Stimulated activated naive CD8-positive, alpha-beta T cell treated with anti-CD3 and anti-CD28 coated beads, Interleukin-15, amount 100 ng/mL, for 72 hours (primary cell): Measurements from ENCODE around the gene JPT2.
A peak's percentile ranks its signal among the peaks of the same experiment; 100 is the strongest.
"Not testable (repeated sequence)": the region's sequence is repeated elsewhere in the genome, so short reads cannot be mapped to it uniquely, and the experiment has no call there.

Experiments
- ATAC-seq: fragments of 150-1000 bp; cut with Tn5 transposase; 2 replicates; pipeline ENCODE4 v1.10.0; 2021; ENCODE audit warnings: mild to moderate bottlenecking, moderate library complexity
- DNase-seq, 2 donors: peaks; one replicate each; pipeline ENCODE4 v3.0.0; 2021 to 2022
- H3K27ac Mint-ChIP-seq, 2 donors: one replicate each; pipeline ENCODE4 v1.8.0; 2022; ENCODE audit warnings: mild to moderate bottlenecking in 2 of 2, mixed read lengths in 2 of 2, moderate library complexity in 2 of 2
- H3K27me3 Mint-ChIP-seq: one replicate; pipeline ENCODE4 v1.8.0; 2022; ENCODE audit warnings: mixed read lengths
- H3K4me1 Mint-ChIP-seq: one replicate; pipeline ENCODE4 v1.8.0; 2022; ENCODE audit warnings: mild to moderate bottlenecking, mixed read lengths
- H3K4me3 Mint-ChIP-seq, 2 donors: one replicate each; pipeline ENCODE4 v1.8.0; 2022; ENCODE audit warnings: mild to moderate bottlenecking in 2 of 2, mixed read lengths in 2 of 2, moderate library complexity in 1 of 2
- H3K9me3 Mint-ChIP-seq, 2 donors: one replicate each; pipeline ENCODE4 v1.8.0; 2022; ENCODE audit warnings: mixed read lengths in 2 of 2

Gene JPT2

GRCh38 chr16:1726661-1727502 lies 48.8 kb downstream of the JPT2 start:
- Mint-ChIP-seq H3K4me1 (peaks cover 19% of the 10 kb centered on the region), H3K27me3 (no peaks in the 10 kb centered on the region), H3K9me3 (no peaks in the 10 kb centered on the region), H3K4me3 (no peak overlapping the region), H3K27ac (peak overlapping the region in 1 of 2 donors; percentile 1)
- ATAC-seq = no peak
- no peak for DNase-seq

DNA sequence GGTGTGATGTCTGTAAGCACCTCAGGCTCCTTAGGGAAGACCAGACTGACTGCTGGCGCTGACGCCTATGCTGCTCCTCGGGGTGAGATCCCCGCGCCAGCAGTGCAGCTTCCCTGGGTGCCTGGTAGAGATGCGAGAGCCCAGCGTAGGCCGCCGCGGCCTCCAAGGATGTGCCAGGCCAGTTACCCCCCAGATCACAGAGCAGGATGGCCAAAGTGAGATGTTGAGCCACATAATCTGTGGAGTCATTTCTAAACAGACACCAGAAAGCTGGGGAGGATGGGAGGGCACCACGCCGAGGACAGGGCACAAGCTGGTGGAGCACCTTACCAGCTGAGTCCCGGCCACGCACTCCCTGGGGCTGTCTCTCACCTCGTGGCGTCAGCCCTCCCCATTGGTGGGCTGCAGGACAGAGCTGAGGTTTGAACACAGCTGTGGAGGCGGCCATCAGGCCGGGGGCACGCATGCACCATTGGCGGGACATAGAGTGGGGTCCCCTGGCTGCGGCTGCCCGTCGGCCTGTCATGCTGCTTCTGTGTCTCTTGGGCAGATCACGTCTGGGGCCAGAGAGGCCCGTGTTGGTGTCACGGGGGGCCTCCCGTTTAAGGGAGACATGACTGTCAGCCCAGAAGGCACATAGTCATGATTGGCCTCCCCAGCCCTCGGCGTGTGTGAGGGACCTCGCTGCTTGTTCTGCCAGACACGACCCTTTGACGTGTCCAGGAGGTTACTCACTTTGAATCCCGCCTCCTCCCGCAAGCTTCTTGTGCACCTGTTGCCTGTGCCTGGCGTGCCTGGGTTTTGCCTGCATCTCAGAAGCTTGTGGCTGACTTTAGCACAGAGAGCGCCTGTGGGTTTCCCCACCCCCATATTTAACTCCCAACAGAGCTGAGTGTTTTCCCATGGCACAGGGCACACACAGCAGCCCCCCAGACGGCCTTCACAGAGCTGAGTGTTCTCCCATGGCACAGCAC lies 49.9 kb downstream of the JPT2 start:
- ATAC-seq (no peak), DNase-seq (no peak)
- Mint-ChIP-seq H3K4me1 (peaks cover 9% of the 10 kb centered on the region), H3K27me3 (no peaks in the 10 kb centered on the region), H3K9me3 (no peaks in the 10 kb centered on the region), H3K4me3 (no peak overlapping the region), H3K27ac (peak overlapping the region in 1 of 2 donors; percentile 50)

GRCh38 chr16:1729026-1729425 lies 50.9 kb downstream of the JPT2 start:
- Mint-ChIP-seq H3K4me3 (no peak overlapping the region), H3K27me3 (no peaks in the 10 kb centered on the region), H3K9me3 (no peaks in the 10 kb centered on the region), H3K4me1 (no peaks in the 10 kb centered on the region), H3K27ac (no peak overlapping the region)
- DNase-seq (no peak), ATAC-seq (no peak)

GRCh38 chr16:1729445-1729844 lies 51.4 kb downstream of the JPT2 start:
- no peak overlapping the region for H3K4me3 Mint-ChIP-seq
- no peaks in the 10 kb centered on the region for H3K9me3 Mint-ChIP-seq
- H3K4me1 Mint-ChIP-seq = no peaks in the 10 kb centered on the region
- no peaks in the 10 kb centered on the region for H3K27me3 Mint-ChIP-seq
- no peak for ATAC-seq
- H3K27ac Mint-ChIP-seq = no peak overlapping the region
- no peak for DNase-seq

- H3K4me1 Mint-ChIP-seq = no peaks in the 10 kb centered on the region
- H3K27me3 Mint-ChIP-seq = no peaks in the 10 kb centered on the region
- no peak for ATAC-seq
- DNase-seq = no peak
- H3K4me3 Mint-ChIP-seq = no peak overlapping the region
- H3K9me3 Mint-ChIP-seq = no peaks in the 10 kb centered on the region
- no peak overlapping the region for H3K27ac Mint-ChIP-seq
Observed at GRCh38 chr16:1731073-1731472, 53.0 kb downstream of the JPT2 start.

DNA sequence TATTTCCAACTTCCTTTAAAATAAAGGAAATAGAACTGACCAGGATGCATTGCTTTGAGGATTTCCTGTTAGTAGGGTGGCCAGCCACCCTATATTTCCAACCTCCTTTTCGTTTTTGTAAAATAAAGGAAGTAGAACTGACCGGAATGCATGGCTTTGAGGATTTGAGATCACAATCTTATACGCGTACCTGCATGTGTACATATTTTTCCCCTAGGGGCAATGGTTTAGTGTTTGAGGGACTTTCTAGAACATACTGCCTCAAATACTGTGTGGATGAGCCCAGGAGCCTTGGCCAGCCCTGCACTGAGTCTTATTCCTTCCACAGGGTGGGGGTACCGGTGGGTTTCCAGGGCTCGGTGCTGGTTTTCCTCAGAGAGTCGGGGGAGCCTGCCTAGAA lies 53.5 kb downstream of the JPT2 start:
- H3K27ac Mint-ChIP-seq = no peak overlapping the region

GRCh38 chr16:1732071-1732470 lies 54.0 kb downstream of the JPT2 start:
- no peak for DNase-seq
- Mint-ChIP-seq H3K9me3 (no peaks in the 10 kb centered on the region), H3K4me1 (no peaks in the 10 kb centered on the region), H3K4me3 (no peak overlapping the region), H3K27me3 (no peaks in the 10 kb centered on the region), H3K27ac (no peak overlapping the region)
- ATAC-seq = no peak

More for the DNA sequence above, 53.5 kb downstream of the JPT2 start:
- Mint-ChIP-seq H3K4me1 (no peaks in the 10 kb centered on the region), H3K9me3 (no peaks in the 10 kb centered on the region), H3K27me3 (no peaks in the 10 kb centered on the region), H3K4me3 (no peak overlapping the region)
- DNase-seq = no peak
- ATAC-seq = no peak

DNA sequence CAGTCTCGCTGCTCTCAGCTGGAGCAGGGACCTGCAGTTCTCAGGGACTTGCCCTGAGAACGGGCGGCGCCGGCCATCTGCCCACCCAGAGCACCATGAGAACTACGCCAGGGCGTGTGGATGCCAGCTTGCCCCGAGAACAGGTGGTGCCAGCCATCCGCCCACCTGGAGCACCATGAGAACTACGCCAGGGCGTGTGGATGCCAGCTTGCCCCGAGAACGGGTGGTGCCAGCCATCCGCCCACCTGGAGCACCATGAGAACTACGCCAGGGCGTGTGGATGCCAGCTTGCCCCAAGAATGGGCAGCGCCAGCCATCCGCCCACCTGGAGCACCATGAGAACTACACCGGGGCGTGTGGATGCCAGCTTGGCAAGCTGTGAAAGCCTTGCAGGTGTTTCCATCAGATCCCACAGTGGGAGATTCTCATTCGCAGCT lies 54.5 kb downstream of the JPT2 start:
- not testable (repeated sequence) for H3K27me3 Mint-ChIP-seq, ATAC-seq, H3K9me3 Mint-ChIP-seq, DNase-seq, H3K27ac Mint-ChIP-seq, H3K4me1 Mint-ChIP-seq, H3K4me3 Mint-ChIP-seq

- H3K4me1 Mint-ChIP-seq = no peaks in the 10 kb centered on the region
- H3K4me3 Mint-ChIP-seq = no peak overlapping the region
- H3K27me3 Mint-ChIP-seq = no peaks in the 10 kb centered on the region
- H3K9me3 Mint-ChIP-seq = no peaks in the 10 kb centered on the region
- ATAC-seq (no peak), DNase-seq (no peak)
- no peak overlapping the region for H3K27ac Mint-ChIP-seq
Observed at GRCh38 chr16:1734123-1734522, 56.0 kb downstream of the JPT2 start.

- Mint-ChIP-seq H3K27ac (peak overlapping the region in 1 of 2 donors; percentile 76), H3K9me3 (no peaks in the 10 kb centered on the region), H3K4me3 (no peak overlapping the region), H3K27me3 (no peaks in the 10 kb centered on the region), H3K4me1 (no peaks in the 10 kb centered on the region)
- ATAC-seq (no peak), DNase-seq (no peak)
Observed at GRCh38 chr16:1734816-1735215, 56.7 kb downstream of the JPT2 start.

DNA sequence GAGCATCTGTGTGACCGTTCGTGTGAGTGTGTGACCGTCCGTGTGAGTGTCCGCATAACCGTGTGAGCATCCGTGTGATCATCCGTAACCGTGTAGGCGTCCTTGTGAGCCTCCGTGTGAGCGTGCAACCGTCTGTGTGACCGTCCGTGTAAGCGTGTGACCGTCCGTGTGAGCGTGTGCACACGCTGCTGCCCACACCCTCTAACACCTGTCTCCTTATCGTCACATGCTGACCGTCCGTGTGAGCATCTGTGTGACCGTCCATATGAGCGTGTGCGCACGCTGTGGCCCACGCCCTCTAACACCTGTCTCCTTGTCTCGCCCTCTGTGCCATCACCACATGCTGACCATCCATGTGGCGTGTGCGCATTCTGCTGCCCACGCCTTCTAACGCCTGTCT lies 62.2 kb downstream of the JPT2 start:
- Mint-ChIP-seq H3K9me3 (no peaks in the 10 kb centered on the region), H3K4me3 (no peak overlapping the region), H3K27ac (no peak overlapping the region), H3K27me3 (no peaks in the 10 kb centered on the region), H3K4me1 (no peaks in the 10 kb centered on the region)
- ATAC-seq (no peak), DNase-seq (no peak)

GRCh38 chr16:1740781-1741490 lies 62.9 kb downstream of the JPT2 start:
- H3K27me3 Mint-ChIP-seq = no peaks in the 10 kb centered on the region
- peak overlapping the region in 1 of 2 donors; percentile 68 for H3K27ac Mint-ChIP-seq
- no peaks in the 10 kb centered on the region for H3K4me1 Mint-ChIP-seq
- no peak for ATAC-seq
- H3K9me3 Mint-ChIP-seq = no peaks in the 10 kb centered on the region
- no peak for DNase-seq
- H3K4me3 Mint-ChIP-seq = no peak overlapping the region

GRCh38 chr16:1741553-1742165 lies 63.6 kb downstream of the JPT2 start:
- H3K27ac Mint-ChIP-seq = no peak overlapping the region
- H3K9me3 Mint-ChIP-seq = no peaks in the 10 kb centered on the region
- no peak for ATAC-seq
- H3K4me1 Mint-ChIP-seq = no peaks in the 10 kb centered on the region
- no peak for DNase-seq
- H3K27me3 Mint-ChIP-seq = no peaks in the 10 kb centered on the region
- no peak overlapping the region for H3K4me3 Mint-ChIP-seq

DNA sequence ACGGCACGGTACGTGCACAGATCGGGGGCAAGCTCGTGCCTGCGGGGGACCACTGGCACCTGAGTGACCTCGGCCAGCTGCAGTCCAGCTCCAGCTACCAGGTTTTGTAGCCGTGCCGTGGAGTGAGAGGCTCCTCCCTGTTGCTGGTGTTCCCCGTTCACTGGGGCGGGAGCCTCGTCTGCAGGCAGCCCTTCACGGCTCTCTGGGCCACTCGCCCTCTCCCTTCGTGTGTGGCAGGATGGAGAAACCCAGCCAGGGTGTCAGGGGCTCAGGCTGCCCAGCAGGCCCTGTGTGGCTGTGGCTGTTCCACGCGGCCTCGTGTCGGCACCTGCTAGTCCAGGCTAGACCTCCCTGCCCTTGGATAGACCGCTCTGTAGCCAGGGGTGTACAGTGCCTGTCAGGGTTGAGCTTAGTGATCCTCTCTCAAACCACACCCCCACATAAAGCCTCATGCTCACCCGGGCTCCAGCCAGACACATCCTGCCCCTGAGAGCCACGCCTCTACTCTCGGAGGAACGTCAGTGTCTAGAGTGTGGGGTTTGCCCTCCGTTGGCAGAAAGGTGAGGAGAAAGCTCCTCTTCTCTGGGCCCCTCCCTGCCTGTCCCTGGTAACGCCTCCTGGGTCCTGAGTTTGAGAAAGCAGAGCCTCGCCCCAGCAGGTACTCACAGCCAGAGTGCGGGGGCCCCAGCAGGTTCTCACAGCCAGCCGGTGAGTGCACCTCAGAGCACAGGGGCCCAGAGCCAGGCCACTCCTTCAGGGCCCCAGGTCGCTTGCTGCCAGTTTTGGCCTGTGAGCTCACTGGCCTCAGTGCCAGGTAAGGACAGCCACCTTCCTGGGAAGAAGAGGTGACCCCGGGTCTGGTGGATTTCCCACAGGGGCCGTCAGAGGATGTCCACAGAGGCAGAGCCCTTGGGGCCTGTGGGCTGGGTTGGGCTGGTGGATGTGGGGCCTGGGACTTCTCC lies 65.6 kb downstream of the JPT2 start:
- H3K27ac Mint-ChIP-seq = no peak overlapping the region

More for the DNA sequence above, 65.6 kb downstream of the JPT2 start:
- ATAC-seq (no peak), DNase-seq (no peak)
- no peaks in the 10 kb centered on the region for H3K4me1 Mint-ChIP-seq
- H3K9me3 Mint-ChIP-seq = no peaks in the 10 kb centered on the region
- no peak overlapping the region for H3K4me3 Mint-ChIP-seq
- no peaks in the 10 kb centered on the region for H3K27me3 Mint-ChIP-seq
